Smooth muscle cell (in vitro differentiated cells): ENCODE results near the gene PTPRC. TPM values are rescaled to one million over a fixed set of nuclear protein-coding genes. Genes with fewer than 3 reads are reported as not detected.

Experiments used
- DNase-seq: peaks from one replicate; lab custom pipeline; 2025; ENCODE audit not compliant: unreplicated experiment; lab: John Stamatoyannopoulos, UW
- H2AFZ ChIP-seq: fragments of 200-600 bp; sonication (generic); 2 replicates; pipeline ENCODE4 v1.6.0; 2016; ENCODE audit warnings: antibody characterized with exemption, low read depth, mild to moderate bottlenecking
- H3F3A ChIP-seq: fragments of 200-600 bp; sonication (generic); 2 replicates; pipeline ENCODE4 v1.6.0; 2017; ENCODE audit warnings: antibody characterized with exemption, low read depth
- H3K27ac ChIP-seq: fragments of 200-600 bp; sonication (generic); 2 replicates; pipeline ENCODE4 v1.5.1; 2016; ENCODE audit warnings: low read depth, mild to moderate bottlenecking
- H3K27me3 ChIP-seq: fragments of 200-600 bp; sonication (generic); 2 replicates; pipeline ENCODE4 v1.6.1; 2016; ENCODE audit warnings: low read depth, mild to moderate bottlenecking
- H3K36me3 ChIP-seq: fragments of 200-600 bp; sonication (generic); 2 replicates; pipeline ENCODE4 v1.5.1; 2016; ENCODE audit warnings: low read depth
- H3K4me1 ChIP-seq: fragments of 200-600 bp; sonication (generic); 2 replicates; pipeline ENCODE4 v1.5.1; 2016; ENCODE audit warnings: low read depth
- H3K4me2 ChIP-seq: fragments of 200-600 bp; sonication (generic); 2 replicates; pipeline ENCODE4 v1.6.0; 2016; ENCODE audit warnings: mild to moderate bottlenecking
- H3K4me3 ChIP-seq: fragments of 200-600 bp; sonication (generic); 2 replicates; pipeline ENCODE4 v1.5.1; 2016; ENCODE audit warnings: mild to moderate bottlenecking
- H3K79me2 ChIP-seq: fragments of 200-600 bp; sonication (generic); 2 replicates; pipeline ENCODE4 v1.6.0; 2016; ENCODE audit warnings: low read depth, mild to moderate bottlenecking
- H3K9ac ChIP-seq: fragments of 200-600 bp; sonication (generic); 2 replicates; pipeline ENCODE4 v1.6.0; 2016; ENCODE audit warnings: low read depth
- H3K9me3 ChIP-seq: fragments of 200-600 bp; sonication (generic); replicated peaks from 2 replicates; pipeline ENCODE4 v1.5.1; 2016; ENCODE audit warnings: low read depth
- H4K20me1 ChIP-seq: fragments of 200-600 bp; sonication (generic); 2 replicates; pipeline ENCODE4 v1.6.0; 2016; ENCODE audit warnings: low read depth
- CTCF ChIP-seq: fragments of 200-600 bp; sonication (generic); IDR thresholded peaks from 2 replicates; pipeline ENCODE4 v1.5.1; 2017; ENCODE audit warnings: borderline replicate concordance, mild to moderate bottlenecking, antibody characterized with exemption; ENCODE audit not compliant: insufficient read depth, poor library complexity, severe bottlenecking
- WGBS: methylation state at CpG from one replicate; pipeline ENCODE4 v1.1.7; 2016; ENCODE audit warnings: low lambda C conversion rate; 5-methylcytosine and 5-hydroxymethylcytosine counted together
- polyA plus RNA-seq: library from polyadenylated mRNA; unstranded; fragments of >200 nt; fragmentation: Nextera tagmentation; extraction: Ambion mirVana; gene quantifications from 2 replicates; pipeline ENCODE4 v1.2.1, GENCODE V29; 2016
- total RNA-seq: library from RNA; depleted of rRNA; stranded (reverse); fragments of >200 nt; gene quantifications from 2 replicates; pipeline ENCODE4 v1.2.3, GENCODE V29; 2014

Gene PTPRC
- total and polyA plus RNA-seq, 2 experiments from 2014 or later = 0.04 TPM; not detected in 1

DNA sequence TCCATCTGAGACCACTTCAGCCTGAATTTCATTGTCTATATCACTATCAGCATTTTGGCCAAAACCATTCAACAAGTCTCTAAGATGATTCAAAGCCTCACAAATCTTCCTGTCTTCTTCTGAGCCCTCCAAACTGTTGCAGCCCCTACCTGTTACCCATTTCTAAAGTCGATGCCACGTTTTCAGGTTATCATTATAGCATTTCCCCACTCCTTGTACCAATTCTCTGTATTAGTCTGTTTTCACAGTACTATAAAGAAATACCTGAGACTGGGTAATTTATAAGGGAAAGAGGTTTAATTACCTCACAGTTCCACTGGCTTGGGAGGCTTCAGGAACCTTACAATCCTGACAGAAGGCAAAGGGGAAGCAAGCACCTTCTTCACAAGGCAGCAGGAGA lies 158.8 kb downstream of the PTPRC start:
- Histone ChIP-seq H3K9me3 (no peaks in the 10 kb centered on the region), H2AFZ (no peak overlapping the region), H3K4me3 (no peak overlapping the region), H3K4me2 (no peak overlapping the region), H3K9ac (no peak overlapping the region), H4K20me1 (no peaks in the 10 kb centered on the region), H3K27ac (no peak overlapping the region), H3K27me3 (no peaks in the 10 kb centered on the region), H3K36me3 (no peaks in the 10 kb centered on the region), H3K4me1 (no peaks in the 10 kb centered on the region), H3K79me2 (no peaks in the 10 kb centered on the region), H3F3A (no peaks in the 10 kb centered on the region)
- 90% methylated on average over 2 of the region's 2 CpGs for WGBS
- no peak for TF ChIP-seq CTCF
- no peak for DNase-seq

DNA sequence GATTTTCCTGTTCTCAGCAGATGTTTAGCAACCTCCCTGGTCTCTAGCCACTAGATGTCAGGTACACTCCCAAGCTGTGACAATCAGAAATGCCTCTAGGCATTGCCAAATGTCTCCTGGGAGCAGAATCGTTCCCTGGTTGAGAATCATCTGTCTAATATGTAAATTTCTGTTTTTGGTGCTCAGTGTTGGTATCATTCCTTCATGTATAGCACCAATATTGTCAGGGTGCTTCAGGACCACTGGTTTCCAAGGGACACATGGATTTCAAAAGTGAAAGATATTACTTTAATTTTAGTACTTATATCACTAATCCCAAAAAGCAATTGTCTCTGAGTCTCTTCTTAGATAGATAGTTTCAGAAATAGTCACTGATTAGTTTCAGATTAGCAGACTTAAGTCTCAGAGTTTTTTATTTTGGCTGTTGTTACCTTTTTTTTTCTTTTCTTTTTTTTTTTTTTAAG lies 160.1 kb downstream of the PTPRC start:
- no peaks in the 10 kb centered on the region for H3K36me3 ChIP-seq
- no peak overlapping the region for H3K9ac ChIP-seq
- H3K4me1 ChIP-seq = no peaks in the 10 kb centered on the region
- no peak overlapping the region for H2AFZ ChIP-seq
- no peak overlapping the region for H3K4me3 ChIP-seq
- 61% methylated on average over 1 of the region's 1 CpG for WGBS
- no peak overlapping the region for H3K27ac ChIP-seq
- no peaks in the 10 kb centered on the region for H4K20me1 ChIP-seq
- DNase-seq = no peak
- no peaks in the 10 kb centered on the region for H3K9me3 ChIP-seq
- TF ChIP-seq CTCF = no peak
- no peak overlapping the region for H3K4me2 ChIP-seq
- no peaks in the 10 kb centered on the region for H3K79me2 ChIP-seq
- no peaks in the 10 kb centered on the region for H3F3A ChIP-seq
- H3K27me3 ChIP-seq = no peaks in the 10 kb centered on the region

DNA sequence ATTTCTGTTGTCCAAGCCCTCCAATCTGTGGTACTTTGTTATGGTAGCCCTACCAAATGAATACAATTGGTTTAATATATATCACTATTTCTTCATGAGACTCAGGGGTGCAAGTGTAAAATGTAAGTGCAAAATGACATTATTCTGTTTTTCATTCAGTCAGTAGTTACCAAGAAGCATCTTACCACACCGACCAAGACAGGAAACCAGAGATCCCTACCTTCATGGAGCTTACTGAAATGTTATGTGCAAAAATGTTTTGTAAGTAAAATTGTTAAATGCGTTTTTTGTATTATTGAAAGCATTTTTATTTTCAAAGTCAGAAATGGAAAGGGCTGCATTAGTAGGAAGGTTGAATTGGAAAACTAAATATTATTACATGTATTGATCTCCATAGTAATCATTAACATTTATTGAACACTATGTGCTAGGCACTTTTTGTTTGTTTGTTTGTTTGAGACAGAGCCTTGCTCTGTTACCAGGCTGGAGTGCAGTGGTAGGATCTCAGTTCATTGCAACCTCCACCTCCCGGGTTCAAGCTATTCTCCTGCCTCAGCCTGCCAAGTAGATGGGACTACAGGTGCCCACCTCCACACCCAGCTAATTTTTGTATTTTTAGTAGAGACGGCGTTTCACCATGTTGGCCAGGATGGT lies 166.8 kb downstream of the PTPRC start:
- H3K4me2 ChIP-seq = no peak overlapping the region
- no peaks in the 10 kb centered on the region for H4K20me1 ChIP-seq
- H2AFZ ChIP-seq = no peak overlapping the region
- no peaks in the 10 kb centered on the region for H3K9me3 ChIP-seq
- peaks cover 10% of the 10 kb centered on the region for H3K36me3 ChIP-seq
- no peaks in the 10 kb centered on the region for H3F3A ChIP-seq
- H3K4me1 ChIP-seq = no peaks in the 10 kb centered on the region
- H3K79me2 ChIP-seq = no peaks in the 10 kb centered on the region
- 97% methylated on average over 5 of the region's 5 CpGs for WGBS
- H3K27me3 ChIP-seq = no peaks in the 10 kb centered on the region
- H3K4me3 ChIP-seq = no peak overlapping the region
- TF ChIP-seq CTCF = no peak
- no peak for DNase-seq
- H3K9ac ChIP-seq = no peak overlapping the region
- no peak overlapping the region for H3K27ac ChIP-seq

- Histone ChIP-seq H3K9me3 (no peaks in the 10 kb centered on the region), H3F3A (no peaks in the 10 kb centered on the region), H3K27ac (no peak overlapping the region), H3K36me3 (peaks cover 10% of the 10 kb centered on the region), H3K27me3 (no peaks in the 10 kb centered on the region), H4K20me1 (no peaks in the 10 kb centered on the region), H2AFZ (no peak overlapping the region), H3K4me3 (no peak overlapping the region), H3K4me2 (no peak overlapping the region), H3K79me2 (no peaks in the 10 kb centered on the region), H3K4me1 (no peaks in the 10 kb centered on the region), H3K9ac (no peak overlapping the region)
- no peak for DNase-seq
- 95% methylated on average over 5 of the region's 5 CpGs for WGBS
- TF ChIP-seq CTCF = no peak
These were observed 168.0 kb downstream of the PTPRC start for GRCh38 chr1:198806861-198807260.
